H1 (cell line): Measurements from ENCODE around the gene SURF1.

Source experiments
- EZH2 ChIP-seq: fragments of 200-600 bp; sonication (generic); IDR thresholded peaks from 2 replicates; pipeline ENCODE4 v1.7.1; 2012; ENCODE audit warnings: low read depth, mild to moderate bottlenecking, moderate library complexity, low read length, inconsistent platforms; ENCODE audit not compliant: severe bottlenecking
- HDAC2 ChIP-seq, 2 experiments: fragments of 300-600 bp in 1 of 2; sonication (generic) in 1 of 2; IDR thresholded peaks; 2 replicates each; pipeline ENCODE4 v1.6.1; 2011 to 2012; ENCODE audit warnings: low read depth in 2 of 2, low read length in 2 of 2, mild to moderate bottlenecking in 2 of 2, moderate library complexity in 2 of 2, borderline replicate concordance in 1 of 2, inconsistent platforms in 1 of 2
- RFX5 ChIP-seq: IDR thresholded peaks from 2 replicates; pipeline ENCODE4 v1.6.1; 2011; ENCODE audit warnings: low read depth, low read length, improper control_type of control experiment, borderline replicate concordance
- TF ChIP-seq, protein P1 (sequence below), 3 experiments: IDR thresholded peaks; 1 replicate in 2 of 3; 2 replicates in 1 of 3; pipeline versions ENCODE4 v1.5.1 to v1.6.1; 2011; ENCODE audit warnings: low read length in 3 of 3, mild to moderate bottlenecking in 3 of 3, inconsistent platforms in 2 of 3, low read depth in 1 of 3, moderate library complexity in 1 of 3; ENCODE audit not compliant: insufficient read depth in 1 of 3; ENCODE audit errors: control extremely low read depth in 1 of 3

DNA sequence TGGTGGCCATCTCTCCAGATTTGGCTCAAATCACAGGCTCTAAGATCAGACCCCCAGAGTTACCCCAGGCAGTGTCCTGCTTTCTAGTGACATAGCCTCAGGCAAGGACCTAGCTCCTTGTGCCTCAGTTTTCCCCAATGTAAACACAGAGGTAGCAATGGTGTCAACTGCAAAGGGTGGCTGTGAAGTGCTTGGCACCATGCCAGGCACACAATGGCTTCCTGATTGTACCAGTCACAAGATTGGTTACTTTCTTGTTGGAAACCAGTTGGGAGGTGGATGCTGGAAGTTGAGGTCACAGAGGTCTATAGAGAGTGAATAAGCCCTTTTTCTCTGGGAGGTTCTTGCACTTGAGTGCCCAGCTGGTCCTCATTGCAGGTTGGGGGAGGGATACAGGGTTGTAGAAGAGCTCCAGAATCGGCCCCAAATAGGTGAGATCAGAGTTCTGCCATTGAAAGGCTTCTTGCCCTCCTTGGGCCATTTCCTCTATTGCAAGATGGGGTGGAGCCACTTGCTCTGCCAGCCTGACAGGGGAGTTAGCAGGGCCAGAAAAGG lies 22.2 kb upstream of the SURF1 start:
- TF ChIP-seq RFX5 = no peak
- TF ChIP-seq, protein P1, sequence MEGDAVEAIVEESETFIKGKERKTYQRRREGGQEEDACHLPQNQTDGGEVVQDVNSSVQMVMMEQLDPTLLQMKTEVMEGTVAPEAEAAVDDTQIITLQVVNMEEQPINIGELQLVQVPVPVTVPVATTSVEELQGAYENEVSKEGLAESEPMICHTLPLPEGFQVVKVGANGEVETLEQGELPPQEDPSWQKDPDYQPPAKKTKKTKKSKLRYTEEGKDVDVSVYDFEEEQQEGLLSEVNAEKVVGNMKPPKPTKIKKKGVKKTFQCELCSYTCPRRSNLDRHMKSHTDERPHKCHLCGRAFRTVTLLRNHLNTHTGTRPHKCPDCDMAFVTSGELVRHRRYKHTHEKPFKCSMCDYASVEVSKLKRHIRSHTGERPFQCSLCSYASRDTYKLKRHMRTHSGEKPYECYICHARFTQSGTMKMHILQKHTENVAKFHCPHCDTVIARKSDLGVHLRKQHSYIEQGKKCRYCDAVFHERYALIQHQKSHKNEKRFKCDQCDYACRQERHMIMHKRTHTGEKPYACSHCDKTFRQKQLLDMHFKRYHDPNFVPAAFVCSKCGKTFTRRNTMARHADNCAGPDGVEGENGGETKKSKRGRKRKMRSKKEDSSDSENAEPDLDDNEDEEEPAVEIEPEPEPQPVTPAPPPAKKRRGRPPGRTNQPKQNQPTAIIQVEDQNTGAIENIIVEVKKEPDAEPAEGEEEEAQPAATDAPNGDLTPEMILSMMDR (IDR thresholded peaks at IDR 0.05; ENCODE audit: control extremely low read depth in 1 of 3, insufficient read depth in 1 of 3, low read depth in 1 of 3, low read length in 3 of 3) = no peak
- TF ChIP-seq EZH2 = no peak
- no peak for TF ChIP-seq HDAC2 (IDR thresholded peaks at IDR 0.05; ENCODE audit: borderline replicate concordance in 1 of 2, low read depth in 2 of 2, low read length in 2 of 2)
